ENCODE data around the gene KIAA0586. TPM values are rescaled to one million over a fixed set of nuclear protein-coding genes. Genes with fewer than 3 reads are reported as not detected.

The KIAA0586 gene
- total RNA-seq, 1 donor from 2014 or later = 18.3 TPM

GRCh38 chr14:58463147-58463546 is 35.6 kb downstream of the KIAA0586 start:
- H3K27ac Mint-ChIP-seq (ENCODE audit: unreplicated experiment) = no peak overlapping the region
- no peak for DNase-seq (ENCODE audit: low spot score)
- H3K9me3 Mint-ChIP-seq (ENCODE audit: unreplicated experiment) = no peaks in the 10 kb centered on the region
- H3K4me1 Mint-ChIP-seq (ENCODE audit: unreplicated experiment) = no peaks in the 10 kb centered on the region
- H3K27me3 Mint-ChIP-seq (ENCODE audit: unreplicated experiment) = no peaks in the 10 kb centered on the region
- no peaks in the 10 kb centered on the region for H3K36me3 Mint-ChIP-seq (ENCODE audit: low read depth, unreplicated experiment)
- no peak overlapping the region for H3K4me3 Mint-ChIP-seq (ENCODE audit: unreplicated experiment)
- TF ChIP-seq CTCF (IDR thresholded peaks at IDR 0.05; ENCODE audit: unreplicated experiment) = no peak

GRCh38 chr14:58464652-58465051 is 37.1 kb downstream of the KIAA0586 start:
- DNase-seq (ENCODE audit: low spot score) = no peak
- no peak overlapping the region for H3K27ac Mint-ChIP-seq (ENCODE audit: unreplicated experiment)
- TF ChIP-seq CTCF (IDR thresholded peaks at IDR 0.05; ENCODE audit: unreplicated experiment) = no peak

GRCh38 chr14:58465421-58465820 is 37.9 kb downstream of the KIAA0586 start:
- no peak for TF ChIP-seq CTCF (IDR thresholded peaks at IDR 0.05; ENCODE audit: unreplicated experiment)
- Mint-ChIP-seq H3K27me3 (ENCODE audit: unreplicated experiment) (no peaks in the 10 kb centered on the region), H3K4me3 (ENCODE audit: unreplicated experiment) (no peak overlapping the region), H3K4me1 (ENCODE audit: unreplicated experiment) (no peaks in the 10 kb centered on the region), H3K36me3 (ENCODE audit: low read depth, unreplicated experiment) (peaks cover 8% of the 10 kb centered on the region), H3K9me3 (ENCODE audit: unreplicated experiment) (no peaks in the 10 kb centered on the region), H3K27ac (ENCODE audit: unreplicated experiment) (no peak overlapping the region)
- no peak for DNase-seq (ENCODE audit: low spot score)

More at GRCh38 chr14:58464652-58465051, 37.1 kb downstream of the KIAA0586 start:
- Mint-ChIP-seq H3K36me3 (ENCODE audit: low read depth, unreplicated experiment) (peaks cover 8% of the 10 kb centered on the region), H3K27me3 (ENCODE audit: unreplicated experiment) (no peaks in the 10 kb centered on the region), H3K4me1 (ENCODE audit: unreplicated experiment) (no peaks in the 10 kb centered on the region), H3K4me3 (ENCODE audit: unreplicated experiment) (no peak overlapping the region), H3K9me3 (ENCODE audit: unreplicated experiment) (no peaks in the 10 kb centered on the region)

GRCh38 chr14:58466459-58466858 is 38.9 kb downstream of the KIAA0586 start:
- H3K27ac Mint-ChIP-seq (ENCODE audit: unreplicated experiment) = no peak overlapping the region
- no peak overlapping the region for H3K4me3 Mint-ChIP-seq (ENCODE audit: unreplicated experiment)
- DNase-seq (ENCODE audit: low spot score) = no peak
- TF ChIP-seq CTCF (IDR thresholded peaks at IDR 0.05; ENCODE audit: unreplicated experiment) = no peak
- no peaks in the 10 kb centered on the region for H3K9me3 Mint-ChIP-seq (ENCODE audit: unreplicated experiment)
- H3K36me3 Mint-ChIP-seq (ENCODE audit: low read depth, unreplicated experiment) = peaks cover 8% of the 10 kb centered on the region
- no peaks in the 10 kb centered on the region for H3K4me1 Mint-ChIP-seq (ENCODE audit: unreplicated experiment)
- H3K27me3 Mint-ChIP-seq (ENCODE audit: unreplicated experiment) = no peaks in the 10 kb centered on the region

GRCh38 chr14:58467575-58467974 is 40.1 kb downstream of the KIAA0586 start:
- Mint-ChIP-seq H3K4me3 (ENCODE audit: unreplicated experiment) (no peak overlapping the region), H3K9me3 (ENCODE audit: unreplicated experiment) (no peaks in the 10 kb centered on the region), H3K27ac (ENCODE audit: unreplicated experiment) (no peak overlapping the region), H3K36me3 (ENCODE audit: low read depth, unreplicated experiment) (peaks cover 8% of the 10 kb centered on the region), H3K4me1 (ENCODE audit: unreplicated experiment) (peaks cover 2% of the 10 kb centered on the region), H3K27me3 (ENCODE audit: unreplicated experiment) (no peaks in the 10 kb centered on the region)
- no peak for TF ChIP-seq CTCF (IDR thresholded peaks at IDR 0.05; ENCODE audit: unreplicated experiment)
- no peak for DNase-seq (ENCODE audit: low spot score)
